GM19328 (cell line): Measurements from ENCODE around the gene KIAA1549.
"Not testable (repeated sequence)": the region's sequence is repeated elsewhere in the genome, so short reads cannot be mapped to it uniquely, and the experiment has no call there.

ENCODE experiments used
- ATAC-seq: cut with Tn5 transposase; IDR thresholded peaks from one replicate; pipeline ENCODE4 v1.9.1; 2021; ENCODE audit warnings: mild to moderate bottlenecking, moderate library complexity; ENCODE audit not compliant: unreplicated experiment

KIAA1549 gene

DNA sequence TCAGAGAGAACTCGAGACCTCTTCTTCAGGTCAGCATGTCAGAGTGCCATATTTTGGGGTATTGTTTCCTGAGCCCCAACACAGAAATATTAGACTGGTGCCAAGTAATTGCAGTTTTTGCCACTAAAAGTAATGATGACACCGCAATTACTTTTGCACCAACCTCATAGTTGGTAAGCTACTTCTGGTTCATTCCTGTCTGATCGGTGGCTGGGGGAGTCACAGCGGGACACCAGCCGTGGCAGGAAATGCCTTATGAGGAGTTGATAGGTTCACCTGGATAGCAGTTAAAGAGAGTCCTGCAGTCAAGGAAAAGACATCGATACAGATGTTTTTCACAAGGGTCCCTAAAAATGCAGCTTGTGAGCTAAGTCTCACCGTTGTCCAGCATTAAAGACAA lies 159.3 kb downstream of the KIAA1549 start:
- no peak for ATAC-seq

- ATAC-seq, result no peak
Measured at GRCh38 chr7:138819625-138820024, 161.6 kb downstream of the KIAA1549 start.

DNA sequence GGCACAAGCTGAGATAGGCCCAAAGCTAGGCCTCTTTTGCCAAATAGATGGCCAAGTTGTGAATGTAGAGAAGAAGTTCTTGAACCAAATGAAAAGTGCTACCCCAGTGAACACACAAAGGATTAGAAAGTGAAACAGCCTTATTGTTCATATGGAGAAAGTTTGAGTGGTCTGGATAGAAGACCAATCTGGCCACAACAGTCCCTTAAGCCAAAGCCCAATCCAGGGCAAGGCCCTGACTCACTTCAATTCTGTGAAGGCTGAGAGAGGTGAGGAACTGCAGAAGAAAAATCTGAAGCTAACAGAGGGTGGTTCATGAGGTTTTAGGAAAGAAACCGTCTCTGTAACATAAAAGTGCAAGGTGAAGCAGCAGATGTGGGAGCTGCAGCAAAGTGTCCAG lies 164.5 kb downstream of the KIAA1549 start:
- no peak for ATAC-seq

DNA sequence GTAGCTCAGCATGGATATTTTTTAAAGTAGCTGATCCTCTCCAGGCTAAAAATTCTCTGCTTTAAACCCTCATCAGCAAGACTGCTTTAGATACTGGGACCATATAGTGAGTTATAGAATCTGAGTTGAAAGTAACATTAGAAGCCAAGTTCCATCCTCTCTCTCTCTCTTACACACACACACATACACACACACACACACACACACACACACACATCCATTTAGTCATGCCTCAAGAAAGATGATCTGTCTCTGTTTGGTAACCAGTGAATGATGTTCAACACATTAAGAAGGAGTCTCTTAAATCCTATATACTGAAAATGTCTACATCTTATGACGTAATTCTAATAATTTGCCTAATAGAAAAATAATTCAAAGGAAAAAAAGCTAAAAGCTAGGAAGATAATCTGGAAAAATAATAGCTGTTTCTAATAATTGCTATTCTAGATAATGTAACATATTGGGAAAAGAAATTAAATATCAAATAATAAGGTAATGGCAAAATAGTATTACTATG lies 166.3 kb downstream of the KIAA1549 start:
- no peak for ATAC-seq

GRCh38 chr7:138813945-138814344 lies 167.2 kb downstream of the KIAA1549 start:
- ATAC-seq, result no peak

GRCh38 chr7:138811327-138811726 lies 169.9 kb downstream of the KIAA1549 start:
- ATAC-seq, result not testable (repeated sequence)

DNA sequence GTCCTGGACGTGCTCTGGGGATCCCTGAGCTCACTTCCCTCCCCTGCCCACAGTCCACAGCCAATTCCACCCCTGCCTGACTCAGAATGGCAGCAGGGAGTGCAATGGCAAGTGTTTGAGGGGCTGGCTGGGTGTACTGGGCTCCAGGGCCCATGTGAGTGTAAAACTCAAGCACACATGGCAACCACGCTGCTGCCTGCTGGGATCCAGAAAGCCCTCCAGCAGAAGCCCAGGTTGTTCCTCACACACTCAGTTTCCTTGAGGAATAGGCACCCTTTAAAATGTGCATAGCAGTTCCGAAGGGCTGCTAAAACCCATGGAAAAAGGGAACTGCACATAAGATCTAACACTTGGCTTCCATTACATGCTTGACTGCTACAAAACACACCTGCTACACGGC lies 171.8 kb downstream of the KIAA1549 start:
- no peak for ATAC-seq

DNA sequence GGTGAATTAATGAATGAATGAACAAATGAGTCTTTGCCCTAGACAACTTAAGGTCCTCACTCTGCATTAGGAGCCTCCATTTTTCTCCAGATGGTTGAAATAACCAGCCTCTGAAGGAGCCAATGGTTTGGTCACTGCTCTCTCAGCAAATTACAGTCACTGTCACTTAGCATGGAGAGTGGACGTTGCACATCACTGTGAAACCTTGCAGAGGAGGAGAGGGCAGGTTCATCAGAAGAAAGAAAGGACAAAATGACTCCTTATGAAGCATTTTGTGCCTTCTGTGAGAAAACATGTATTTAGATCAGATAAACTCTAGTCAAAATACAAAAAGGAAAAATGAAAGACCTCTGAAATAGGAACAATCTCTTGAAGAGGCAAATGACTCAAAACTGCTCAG lies 176.6 kb downstream of the KIAA1549 start:
- no peak for ATAC-seq

DNA sequence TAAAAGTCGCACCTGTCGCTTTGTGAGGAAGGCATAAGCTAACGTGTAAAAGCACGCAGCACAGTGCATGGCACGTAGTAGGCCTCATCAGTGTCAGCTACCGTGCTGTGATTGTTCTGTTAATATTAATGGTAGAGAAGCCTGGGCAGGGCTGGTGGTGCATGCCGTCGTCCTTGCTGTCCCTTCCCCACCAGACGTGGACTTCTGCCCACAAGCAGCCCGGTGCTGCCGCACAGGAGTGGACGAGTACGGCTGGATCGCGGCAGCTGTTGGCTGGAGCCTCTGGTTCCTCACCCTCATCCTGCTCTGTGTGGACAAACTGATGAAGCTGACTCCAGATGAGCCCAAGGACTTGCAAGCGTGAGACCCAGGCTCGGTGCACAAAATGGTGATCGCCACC lies 178.5 kb downstream of the KIAA1549 start:
- no peak for ATAC-seq

- ATAC-seq, result no peak
Measured at GRCh38 chr7:138801256-138801655, 179.9 kb downstream of the KIAA1549 start.

DNA sequence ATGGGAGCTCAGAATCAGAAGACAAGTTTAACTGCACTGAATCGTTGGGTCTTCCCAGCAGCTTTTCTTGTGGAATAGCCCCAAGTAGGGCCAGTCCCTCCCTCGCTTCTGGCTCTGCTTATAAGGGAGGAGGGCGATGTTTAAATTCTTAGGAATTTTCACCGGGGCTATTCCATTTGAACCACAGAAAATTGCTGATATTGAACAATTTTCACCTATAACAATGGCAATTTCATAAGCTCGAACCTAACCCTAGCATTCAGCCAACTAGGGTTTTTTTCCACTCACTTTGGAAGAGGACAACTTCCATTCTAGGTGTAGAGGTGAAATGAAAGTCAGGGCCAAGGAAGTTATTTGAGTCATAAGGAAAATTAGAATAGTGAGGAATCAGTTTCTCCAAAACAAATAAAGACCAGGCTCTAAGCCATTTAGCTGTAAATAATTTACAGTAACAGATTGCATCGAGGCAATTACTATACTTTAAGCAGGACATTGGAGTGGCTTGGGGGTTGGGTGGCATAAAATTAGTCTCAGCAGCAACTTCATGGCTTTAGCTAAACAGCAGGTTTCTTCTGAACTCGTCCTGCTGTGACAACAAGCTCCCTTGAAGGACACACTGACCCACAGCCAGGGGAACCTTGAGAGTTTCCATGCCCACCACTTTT lies 181.7 kb downstream of the KIAA1549 start:
- ATAC-seq, result no peak

DNA sequence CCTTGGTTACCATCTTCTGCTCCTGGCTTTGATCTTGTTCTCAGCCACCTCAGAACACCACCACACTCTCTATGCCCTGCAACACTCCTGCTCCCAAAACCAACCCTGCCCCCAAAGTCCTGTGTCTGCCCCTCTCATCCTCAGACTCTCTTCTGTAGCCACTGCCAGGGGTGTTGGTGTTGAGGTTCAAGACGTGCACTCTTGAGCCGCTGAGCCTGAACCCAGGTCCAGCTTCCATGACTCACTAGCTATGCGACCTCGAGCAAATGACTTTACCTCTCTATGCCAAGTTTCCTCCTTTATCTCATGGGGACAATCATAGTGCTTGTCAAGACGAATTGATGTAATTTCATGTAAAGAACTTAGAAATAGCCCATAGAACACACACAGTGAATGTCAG lies 182.4 kb downstream of the KIAA1549 start:
- no peak for ATAC-seq

DNA sequence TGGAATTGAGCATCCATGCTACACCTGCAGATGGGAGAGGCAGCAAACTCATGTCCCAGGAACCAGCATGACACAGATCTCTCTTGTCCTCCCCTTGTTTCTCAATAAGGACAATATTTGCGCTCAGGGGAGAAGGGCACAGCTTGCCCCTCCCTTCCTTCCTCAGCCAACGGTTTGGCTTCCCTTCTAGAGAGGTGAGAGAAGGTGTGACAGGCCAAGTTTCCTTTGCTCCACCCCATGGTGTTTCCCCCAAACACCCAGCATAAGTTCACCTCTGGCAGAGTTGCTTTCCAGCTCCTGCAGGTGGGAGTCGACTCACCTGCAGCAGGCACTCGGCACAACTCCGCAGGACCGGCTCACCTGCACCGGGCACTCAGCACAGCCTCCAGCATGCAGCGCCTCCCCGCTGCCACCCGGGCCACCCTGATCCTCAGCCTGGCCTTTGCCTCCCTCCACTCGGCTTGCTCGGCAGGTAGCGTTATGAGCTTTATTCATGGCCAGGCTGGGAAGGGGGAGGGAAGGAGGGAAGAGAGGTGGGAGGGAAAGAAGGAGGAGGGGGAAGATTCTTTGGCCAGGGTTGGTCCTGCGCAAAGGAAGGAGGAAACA lies 183.4 kb downstream of the KIAA1549 start, which contains the start of the genes ATP6V0A4 and TMEM213:
Gene ATP6V0A4 (minus strand): TSS at position 482 of the 606 bp plus-strand sequence. CDS start 26,949 bp downstream, outside the sequence.
Gene TMEM213 (plus strand): TSS at position 280 of the 606 bp plus-strand sequence. CDS start 111 bp downstream, at position 391.
- ATAC-seq, result no peak

GRCh38 chr7:138797046-138797445 lies 184.1 kb downstream of the KIAA1549 start:
- ATAC-seq, result not testable (repeated sequence)

GRCh38 chr7:138796038-138796615 lies 185.1 kb downstream of the KIAA1549 start:
- ATAC-seq, result no peak

GRCh38 chr7:138785587-138786437 lies 195.4 kb downstream of the KIAA1549 start:
- no peak for ATAC-seq

DNA sequence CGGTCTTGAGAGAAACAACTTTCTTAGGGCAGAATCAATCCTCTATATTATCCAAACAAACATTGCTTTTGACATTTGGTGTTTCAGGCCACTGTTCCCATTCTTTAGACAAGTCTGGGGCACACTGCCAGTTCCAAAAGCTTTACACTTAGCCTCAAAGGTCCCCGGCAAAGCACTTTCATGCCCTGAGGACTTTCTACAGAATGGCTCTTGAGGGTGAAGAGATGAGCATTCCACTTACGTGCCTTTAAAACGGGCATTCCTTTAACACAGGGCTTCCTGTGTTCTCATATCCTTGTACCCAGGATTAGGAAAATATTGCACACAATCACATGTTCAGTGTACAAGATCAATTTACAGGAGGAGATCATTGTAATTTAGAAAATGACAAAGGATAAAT lies 196.5 kb downstream of the KIAA1549 start:
- ATAC-seq, result no peak
